HL-60 (cell line): ENCODE data around the gene GLCE.

Experiments used
- CTCF ChIP-seq: IDR thresholded peaks from one replicate; pipeline ENCODE4 v1.5.1; 2011; ENCODE audit warnings: low read length, control low read depth, inconsistent platforms; ENCODE audit not compliant: insufficient read depth
- GABPA ChIP-seq: IDR thresholded peaks from 2 replicates; pipeline ENCODE4 v1.6.1; 2012; ENCODE audit warnings: low read depth
- POLR2AphosphoS5 ChIP-seq: IDR thresholded peaks from 2 replicates; pipeline ENCODE4 v1.6.1; 2012; ENCODE audit warnings: low read depth
- REST ChIP-seq: IDR thresholded peaks from 2 replicates; pipeline ENCODE4 v1.6.1; 2012; ENCODE audit warnings: low read depth; ENCODE audit not compliant: insufficient replicate concordance
- SPI1 ChIP-seq: IDR thresholded peaks from 2 replicates; pipeline ENCODE4 v1.6.1; 2012; ENCODE audit warnings: low read depth, mild to moderate bottlenecking, borderline replicate concordance

DNA sequence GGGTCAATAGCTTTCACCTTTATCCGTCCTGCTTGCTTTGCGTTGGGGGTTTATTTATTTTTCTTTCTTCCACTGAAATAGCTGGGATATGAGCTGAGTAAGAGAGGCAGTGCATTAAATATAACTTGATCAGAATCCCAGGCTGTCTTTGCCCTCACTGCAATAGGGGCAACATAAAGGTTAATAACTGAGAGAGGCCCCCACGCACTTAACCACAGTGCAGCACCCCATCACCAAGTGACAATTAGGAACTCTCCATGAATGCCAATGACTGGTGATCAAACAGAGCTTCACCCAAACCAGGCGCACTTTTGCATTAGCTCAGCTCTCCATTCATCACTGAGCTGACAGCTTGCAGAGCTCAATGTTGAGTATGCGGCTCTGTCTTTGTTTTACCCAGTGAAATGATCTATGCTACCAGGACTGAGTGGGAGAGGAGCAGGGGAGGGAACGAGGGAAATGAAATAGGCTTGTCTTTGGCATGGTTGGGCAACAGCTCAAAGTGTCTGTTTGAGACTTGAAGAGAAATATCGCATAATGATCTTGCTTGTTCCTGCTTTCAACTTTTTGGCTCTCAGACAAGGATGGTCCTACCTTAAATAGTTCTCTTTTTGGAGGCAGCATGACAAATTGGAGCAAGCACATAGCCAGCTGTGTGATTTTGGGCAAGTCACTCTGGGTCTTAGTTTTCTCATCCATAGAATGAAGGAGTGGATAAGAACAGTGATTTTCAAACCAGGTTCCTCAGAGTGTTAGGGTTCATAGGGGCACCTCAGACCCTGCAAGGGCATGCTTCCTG is 14.5 kb upstream of the GLCE start:
- no peak for TF ChIP-seq CTCF
- TF ChIP-seq REST = no peak
- TF ChIP-seq POLR2AphosphoS5 = no peak
- no peak for TF ChIP-seq GABPA
- TF ChIP-seq SPI1 = no peak
